Fibroblast of villous mesenchyme (primary cell): Measurements from ENCODE around the gene SMAD5. TPM values are rescaled to one million over a fixed set of nuclear protein-coding genes. Genes with fewer than 3 reads are reported as not detected.
A peak's percentile ranks its signal among the peaks of the same experiment; 100 is the strongest.

Source experiments
- DNase-seq: peaks from one replicate; pipeline ENCODE4 v3.0.0-alpha.2; 2010; ENCODE audit warnings: low read depth
- H3K4me3 ChIP-seq: 2 replicates; pipeline ENCODE4 v1.5.1; 2011; ENCODE audit warnings: low read depth, mild to moderate bottlenecking, low read length
- CTCF ChIP-seq: IDR thresholded peaks from 2 replicates; pipeline ENCODE4 v1.5.1; 2012; ENCODE audit warnings: low read depth, mild to moderate bottlenecking, low read length; ENCODE audit not compliant: insufficient read depth
- total RNA-seq: library from RNA; depleted of rRNA; stranded (reverse); fragments of >200 nt; gene quantifications from 2 replicates; pipeline ENCODE4 v1.2.3, GENCODE V29; 2012

The SMAD5 gene
- total RNA-seq, result 53.5 and 85.1 TPM in 2 replicates

DNA sequence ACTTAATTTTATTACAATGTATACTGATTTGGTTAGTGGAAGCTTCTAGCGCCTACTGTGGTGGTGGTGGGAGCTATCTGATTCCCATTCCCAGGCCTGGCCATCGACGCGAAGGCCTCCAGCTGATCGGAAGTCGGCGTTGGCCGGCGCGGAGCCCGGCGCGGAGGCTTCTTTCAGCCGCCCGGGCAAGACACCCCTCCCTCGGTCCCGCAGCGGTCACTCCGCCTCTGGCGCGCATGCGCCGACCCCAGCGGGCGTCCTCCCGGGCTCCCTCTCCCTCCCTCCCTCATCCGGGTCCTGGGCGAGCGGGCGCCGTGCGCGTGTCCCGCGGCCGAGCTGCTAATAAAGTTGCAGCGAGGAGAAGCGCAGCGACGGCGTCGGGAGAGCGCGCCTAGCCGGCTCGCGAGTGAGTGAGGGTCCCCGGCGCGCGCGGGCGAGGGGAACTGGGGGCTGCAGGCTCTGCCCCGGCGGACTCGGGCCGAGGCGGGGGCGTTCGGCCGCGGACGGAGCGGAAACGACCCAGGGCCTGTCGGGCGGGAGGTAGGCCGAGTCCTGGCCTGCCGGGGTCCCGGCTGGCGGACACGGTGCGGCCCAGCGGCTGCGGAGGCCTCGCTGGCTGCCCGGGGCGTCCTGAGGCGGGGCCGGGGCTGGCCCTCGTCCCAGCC, at the start of gene SMAD5:
SMAD5 (plus strand) TSS at position 289 of the 665 bp plus-strand sequence. CDS start 20,916 bp downstream, outside the sequence.
- peak; percentile 97 for DNase-seq
- no peak for TF ChIP-seq CTCF
- peak within 1 kb of the TSS; percentile 88 for H3K4me3 ChIP-seq

GRCh38 chr5:136084698-136085097, 47.9 kb upstream of the SMAD5 start:
- TF ChIP-seq CTCF, result no peak
- no peak for DNase-seq
- H3K4me3 ChIP-seq, result no peak overlapping the region

DNA sequence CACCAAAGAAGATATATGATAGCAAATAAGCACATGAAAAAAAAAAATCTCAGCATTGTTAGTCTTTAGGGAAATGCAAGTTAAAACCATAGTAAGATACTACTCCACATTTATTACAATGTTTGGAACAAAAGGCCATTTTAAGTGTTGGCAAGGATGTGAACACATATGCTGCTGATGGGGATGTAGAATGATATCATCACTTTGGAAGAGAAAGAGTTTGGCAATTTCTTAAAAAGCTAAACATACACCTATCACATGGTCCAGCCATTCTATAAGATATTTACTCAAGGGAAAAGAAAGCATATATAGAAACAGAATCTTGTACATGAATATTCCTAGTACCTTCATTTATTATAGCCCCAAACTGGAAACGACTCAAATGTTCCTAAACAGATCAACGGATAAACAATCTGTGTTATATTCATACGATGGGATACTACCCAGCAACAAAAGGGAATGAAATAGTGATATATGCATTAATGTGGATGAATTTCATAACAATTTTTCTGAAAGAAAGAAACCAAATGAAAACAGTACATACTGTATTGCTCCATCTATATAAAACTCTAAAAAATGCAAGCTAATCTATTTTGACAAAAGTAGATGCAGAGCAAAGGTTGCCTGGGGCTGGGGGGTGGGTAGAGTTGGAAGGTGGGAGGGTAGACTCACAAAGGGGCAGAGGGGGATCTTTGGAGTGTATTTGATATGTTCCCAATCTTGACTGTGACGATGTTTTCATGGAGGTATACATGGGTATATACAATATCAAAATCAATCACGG, 45.7 kb upstream of the SMAD5 start:
- TF ChIP-seq CTCF, result no peak
- no peak overlapping the region for H3K4me3 ChIP-seq

GRCh38 chr5:136087961-136088871, 44.4 kb upstream of the SMAD5 start:
- H3K4me3 ChIP-seq, result no peak overlapping the region

More for the DNA sequence above, 45.7 kb upstream of the SMAD5 start:
- DNase-seq, result no peak

DNA sequence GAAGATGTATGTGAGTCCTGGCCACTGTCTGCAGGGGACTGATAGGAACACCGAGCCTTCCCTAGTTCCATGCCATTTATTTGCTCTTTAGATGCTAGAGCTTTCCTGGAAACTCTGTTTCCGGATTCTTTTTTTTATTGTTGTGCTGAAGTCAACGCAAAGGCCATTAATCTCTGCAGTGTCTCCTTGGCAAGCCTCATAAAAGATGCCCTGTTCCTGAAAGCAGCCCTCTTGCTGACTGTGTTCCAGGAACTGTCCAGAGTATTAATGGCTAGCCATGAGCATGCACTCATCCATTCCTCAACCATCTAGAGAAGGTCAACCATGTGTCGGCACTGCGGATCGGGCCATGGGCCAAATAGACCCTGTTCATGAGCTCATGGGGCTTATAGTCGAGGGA, 42.9 kb upstream of the SMAD5 start:
- no peak overlapping the region for H3K4me3 ChIP-seq
- DNase-seq, result no peak
- TF ChIP-seq CTCF, result no peak

More at GRCh38 chr5:136087961-136088871, 44.4 kb upstream of the SMAD5 start:
- no peak for TF ChIP-seq CTCF
- DNase-seq, result no peak

- H3K4me3 ChIP-seq, result no peak overlapping the region
- DNase-seq, result no peak
- TF ChIP-seq CTCF, result no peak
Observed at GRCh38 chr5:136090319-136090718, 42.3 kb upstream of the SMAD5 start.
